Measurements from ENCODE around the gene ADARB2.

Gene ADARB2

DNA sequence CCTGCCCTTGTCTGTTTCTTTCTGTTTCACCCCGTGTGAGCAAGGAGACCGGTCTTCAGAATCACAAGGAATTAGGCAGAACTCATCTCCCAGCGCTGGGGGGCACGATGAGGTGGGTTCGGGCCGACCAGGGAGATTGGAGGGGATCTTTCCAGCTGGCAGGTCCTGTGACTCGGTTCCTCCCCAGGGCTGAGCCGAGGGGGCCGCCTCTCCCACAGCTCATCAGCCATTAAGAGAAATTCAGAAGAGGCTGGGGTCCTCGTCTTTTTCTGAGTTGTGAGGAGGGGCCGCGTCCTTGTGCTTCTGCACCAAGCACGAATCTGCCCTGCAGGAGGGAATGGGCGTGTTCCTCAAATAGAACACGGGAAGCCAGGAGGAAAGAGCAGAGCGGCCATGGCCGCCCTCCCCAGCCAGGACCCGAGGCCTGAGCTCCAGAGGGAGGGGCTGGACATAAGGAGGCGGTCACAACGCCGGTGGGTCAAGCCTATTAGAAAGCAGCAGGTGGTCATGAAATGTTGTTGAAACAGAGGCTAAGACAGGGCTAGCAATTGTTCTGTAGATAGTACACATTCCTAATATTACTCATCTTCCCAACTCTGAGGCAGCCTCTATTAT, 125.3 kb downstream of the ADARB2 start:
- no peak for DNase-seq (ENCODE audit: low read depth)

DNA sequence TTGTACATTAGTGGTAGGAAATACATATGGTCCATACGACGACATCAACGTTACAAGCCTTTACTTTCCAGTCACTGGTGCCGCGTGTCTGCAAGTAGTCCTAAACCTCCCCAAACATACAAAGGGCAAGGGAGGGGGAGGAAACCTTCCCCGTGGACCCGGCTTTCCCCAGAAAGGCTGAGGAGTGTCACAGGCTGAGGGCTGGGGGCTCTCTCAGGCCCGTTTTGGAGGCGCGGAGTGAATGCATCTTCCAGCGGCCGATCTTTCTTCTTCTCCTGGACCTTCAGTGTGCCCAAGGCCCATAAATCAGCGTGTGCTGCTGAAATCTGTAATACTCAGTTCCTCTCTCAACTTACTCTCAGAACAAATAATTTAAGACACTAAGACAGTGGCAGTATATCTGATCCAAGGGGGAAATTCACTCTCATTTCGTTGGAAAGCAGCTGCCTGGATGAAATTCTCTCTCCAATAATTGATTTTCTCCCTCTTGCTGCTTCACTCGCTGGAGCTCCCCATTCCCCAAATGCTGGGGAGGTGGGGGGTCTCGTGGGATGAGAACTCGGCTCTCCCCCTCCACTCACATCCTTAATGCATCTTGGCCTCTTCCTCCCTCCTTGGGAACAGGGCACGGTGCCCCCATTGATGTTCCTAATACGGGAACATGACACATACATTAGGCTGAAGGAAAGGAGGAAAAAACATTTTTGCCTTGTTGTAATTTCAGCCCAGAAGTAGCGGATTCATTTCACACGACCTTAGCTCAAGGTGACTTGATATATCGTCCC, 126.1 kb downstream of the ADARB2 start:
- DNase-seq (ENCODE audit: low read depth): no peak

DNA sequence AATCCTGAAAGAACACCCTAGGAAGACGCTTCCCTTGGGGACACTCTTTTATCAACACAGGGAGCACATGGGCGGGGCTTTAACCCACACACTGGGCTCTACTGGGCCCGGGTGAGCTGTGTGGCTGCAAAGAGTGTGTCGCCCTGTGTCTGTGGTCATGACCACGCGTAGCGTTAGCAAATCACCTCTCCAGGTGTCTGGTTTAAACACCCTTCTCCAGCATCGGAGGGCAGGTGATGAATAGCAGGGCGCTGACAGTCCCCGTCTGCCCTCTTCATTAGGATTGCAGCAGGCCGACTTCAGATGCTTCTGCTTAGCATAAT, 127.7 kb downstream of the ADARB2 start:
- no peak for DNase-seq (ENCODE audit: low read depth)

DNA sequence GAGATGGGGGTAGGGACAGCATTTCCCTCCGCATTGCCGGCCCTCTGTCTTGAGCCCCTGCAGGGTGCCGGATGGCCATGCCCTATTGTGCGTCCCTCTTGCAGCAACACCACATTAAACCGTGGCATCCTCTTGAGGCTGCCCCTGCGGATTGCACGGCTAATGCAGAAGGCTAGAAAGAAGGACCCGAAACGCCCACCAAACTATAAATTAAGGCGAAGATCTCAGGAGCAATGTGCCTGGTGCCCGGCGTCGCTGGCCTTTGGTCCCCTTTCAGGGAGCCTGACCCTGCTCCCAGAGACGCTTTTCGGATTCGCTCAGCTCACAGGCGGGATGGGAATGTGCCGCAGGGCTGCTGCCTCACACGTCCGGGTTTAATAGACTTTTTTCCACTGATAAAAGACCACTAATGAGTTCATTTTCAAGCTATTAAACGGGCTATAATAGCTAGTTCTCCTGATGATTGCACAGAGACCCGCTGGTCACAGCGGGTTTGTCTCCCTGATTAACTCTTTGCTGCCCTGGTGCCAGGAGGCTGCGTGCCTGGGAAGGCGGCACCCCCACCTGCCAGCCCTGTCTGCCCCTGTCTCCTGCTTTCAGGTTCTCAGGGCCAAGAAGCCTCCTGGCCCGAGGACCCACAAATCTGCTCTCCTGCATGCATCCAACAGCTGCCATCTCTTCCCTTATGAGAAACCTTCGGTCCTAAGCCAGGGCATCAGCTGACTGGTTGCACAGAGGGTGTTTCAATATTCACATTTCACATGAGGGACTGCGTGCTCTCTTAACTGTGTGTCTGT, 128.3 kb downstream of the ADARB2 start:
- DNase-seq (ENCODE audit: low read depth): no peak

- DNase-seq (ENCODE audit: low read depth): no peak
These were observed 128.9 kb downstream of the ADARB2 start for GRCh38 chr10:1608408-1608807.

DNA sequence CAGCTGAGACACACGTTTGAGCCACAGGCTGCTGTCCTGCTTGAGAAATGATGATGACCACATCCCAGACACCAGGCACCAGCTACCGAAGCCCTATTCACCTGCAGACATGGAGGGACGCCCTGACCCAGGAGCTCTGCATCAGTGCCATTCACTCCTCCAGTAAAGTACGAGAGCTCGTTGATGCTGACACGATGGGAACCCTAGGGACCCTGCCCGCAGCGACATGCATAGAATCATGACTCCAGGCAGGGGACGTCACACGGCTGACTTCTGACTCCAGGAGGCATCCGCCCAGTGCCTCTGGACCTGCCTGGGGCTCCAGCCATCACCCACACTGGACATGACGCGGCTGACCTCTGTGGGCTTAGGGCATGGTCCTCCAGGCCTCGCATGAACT, 129.9 kb downstream of the ADARB2 start:
- no peak for DNase-seq (ENCODE audit: low read depth)

DNA sequence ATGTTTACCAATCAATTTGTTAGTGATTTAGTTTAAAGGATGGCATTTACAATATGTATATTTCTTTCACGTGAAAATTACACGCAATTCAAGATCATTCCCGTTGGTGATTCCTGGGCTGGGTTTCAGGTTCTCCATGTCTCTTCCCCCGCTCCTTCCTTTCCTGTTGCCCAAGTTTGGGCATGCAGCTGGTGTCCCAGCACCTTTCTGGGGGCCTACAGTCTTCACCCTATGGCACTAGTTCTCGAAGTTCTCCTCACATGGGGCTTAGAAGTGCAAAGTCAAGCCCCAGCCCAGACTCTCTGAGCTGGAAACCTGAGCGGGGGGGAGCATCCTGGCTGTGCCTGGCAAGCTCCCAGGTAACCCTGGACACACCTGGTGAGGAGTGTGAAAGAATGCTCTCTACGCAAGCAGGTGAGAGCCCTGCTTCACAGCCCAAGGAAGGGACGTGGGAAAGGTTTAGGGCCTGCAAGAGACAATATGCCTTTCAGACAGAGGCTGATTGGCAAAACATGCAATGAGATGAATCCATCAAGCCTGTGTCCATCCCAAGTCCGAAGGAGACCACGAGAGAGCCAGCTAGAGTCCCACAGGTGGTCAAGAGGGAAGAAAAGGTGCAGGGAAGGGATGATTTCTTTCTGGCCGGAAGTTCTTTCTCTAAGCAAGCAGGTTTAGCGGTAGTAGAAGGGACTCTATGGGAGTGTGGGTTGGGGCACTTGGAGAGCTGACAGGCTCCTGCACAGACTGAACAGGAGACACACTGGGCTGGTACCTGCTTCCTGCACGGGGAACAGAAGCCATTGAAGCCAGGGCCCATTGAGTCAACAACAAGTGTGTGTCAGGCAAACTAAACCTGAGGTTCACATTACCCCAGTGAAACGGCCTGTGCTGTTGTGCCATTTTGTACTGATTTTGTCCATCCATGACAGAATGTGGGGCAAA, 131.1 kb downstream of the ADARB2 start:
- DNase-seq (ENCODE audit: low read depth): no peak

GRCh38 chr10:1605121-1605520, 132.2 kb downstream of the ADARB2 start:
- DNase-seq (ENCODE audit: low read depth): no peak

DNA sequence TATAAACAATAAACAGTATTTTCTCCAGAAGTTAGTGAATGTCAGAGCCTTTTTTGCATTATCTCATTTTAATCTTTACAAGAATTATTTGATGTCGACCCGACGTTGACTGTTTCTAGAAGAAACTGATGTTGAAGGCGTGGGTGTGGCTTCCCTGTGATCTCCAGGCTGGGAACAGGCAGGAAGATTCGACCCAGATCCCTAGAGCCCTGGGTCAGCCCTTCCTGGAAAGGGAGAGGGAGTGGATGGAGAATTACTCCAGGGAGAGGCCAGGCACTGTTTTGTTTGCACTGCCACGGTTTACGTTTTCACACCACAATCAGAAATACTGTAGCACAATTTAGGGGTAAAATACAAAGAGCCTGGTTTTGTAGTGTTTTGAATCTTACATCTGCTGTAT, 133.1 kb downstream of the ADARB2 start:
- no peak for DNase-seq (ENCODE audit: low read depth)

DNA sequence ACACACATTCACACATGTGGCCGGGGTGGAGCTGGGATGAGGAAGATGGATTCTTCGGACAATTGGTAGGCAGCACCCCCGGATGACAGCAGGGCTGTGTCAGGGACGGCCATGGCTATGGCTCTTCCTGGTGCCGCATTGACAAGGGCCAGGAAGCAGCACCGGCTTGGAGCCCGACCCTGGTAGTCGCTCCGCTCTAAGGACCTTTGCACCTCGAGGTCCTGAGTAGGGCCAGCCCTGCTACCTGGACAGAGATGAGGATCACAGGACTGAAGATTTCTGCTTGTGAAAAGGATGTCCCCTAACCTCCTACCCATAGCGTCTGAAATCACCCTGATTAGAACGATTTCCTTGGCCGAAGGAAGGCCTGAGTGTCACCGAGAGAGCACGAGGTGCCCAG, 134.1 kb downstream of the ADARB2 start:
- DNase-seq (ENCODE audit: low read depth): no peak

DNA sequence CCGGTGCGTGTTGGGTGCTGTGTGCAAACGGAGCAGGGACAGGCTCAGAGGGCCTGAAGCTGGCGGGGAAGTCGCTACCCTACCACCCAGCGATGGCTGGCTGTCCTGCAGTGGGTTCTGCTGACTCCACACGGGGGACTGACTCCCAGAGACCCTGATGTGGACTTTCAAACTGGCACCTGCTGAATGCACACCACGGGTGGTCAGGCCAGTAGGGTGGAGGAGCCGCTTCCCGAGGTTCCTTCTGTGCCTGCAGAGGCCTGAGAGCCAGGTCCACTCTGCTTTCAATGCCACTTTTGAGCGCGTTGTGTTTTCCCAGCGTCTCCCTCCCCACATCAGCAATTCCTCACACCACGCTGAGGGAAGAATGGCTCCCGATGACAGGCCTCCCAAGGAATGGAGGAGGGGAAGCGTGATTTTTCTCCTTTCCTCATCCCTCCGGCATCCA, 135.3 kb downstream of the ADARB2 start:
- no peak for DNase-seq (ENCODE audit: low read depth)

DNA sequence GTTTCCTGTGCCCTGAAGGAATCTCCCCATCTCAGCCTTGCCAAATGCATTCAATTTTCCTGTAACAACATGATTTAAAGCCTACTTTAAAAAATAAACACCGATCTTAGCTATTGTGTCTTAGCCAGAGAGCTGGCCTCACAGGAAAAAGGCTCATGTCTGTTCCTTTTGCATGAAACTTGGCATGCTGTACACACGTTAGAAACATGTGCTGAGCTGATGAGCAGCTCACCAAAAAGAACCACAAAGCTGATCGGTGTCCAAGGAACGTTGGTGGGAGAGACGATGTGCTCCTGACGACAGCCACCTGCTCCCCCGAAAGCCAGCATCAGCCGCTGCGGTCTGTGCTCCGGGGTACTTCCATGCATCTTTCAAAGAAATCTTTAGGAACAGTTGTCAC, 135.9 kb downstream of the ADARB2 start:
- DNase-seq (ENCODE audit: low read depth): no peak

DNA sequence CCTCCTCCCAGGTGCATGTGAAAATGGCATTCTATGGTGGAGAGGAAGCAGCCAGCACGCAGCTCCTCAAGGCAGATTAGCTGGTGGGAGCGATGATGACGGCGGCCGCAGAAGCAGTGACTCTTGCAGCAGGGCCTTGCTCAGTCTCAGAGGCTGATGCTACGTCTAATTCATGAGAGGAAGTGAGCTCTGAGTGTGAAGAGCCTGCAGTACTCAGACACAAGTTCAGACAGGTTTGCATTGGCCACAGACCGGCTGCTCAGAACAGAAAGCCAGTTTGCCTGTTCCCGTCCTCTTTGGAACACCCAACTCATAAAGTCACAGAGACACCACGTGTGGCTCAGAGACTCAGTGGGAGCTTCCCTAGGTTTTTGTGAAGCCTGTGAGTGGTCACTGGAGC, 136.5 kb downstream of the ADARB2 start:
- no peak for DNase-seq (ENCODE audit: low read depth)

- no peak for DNase-seq (ENCODE audit: low read depth)
These were observed 138.8 kb downstream of the ADARB2 start for GRCh38 chr10:1598393-1599153.

DNA sequence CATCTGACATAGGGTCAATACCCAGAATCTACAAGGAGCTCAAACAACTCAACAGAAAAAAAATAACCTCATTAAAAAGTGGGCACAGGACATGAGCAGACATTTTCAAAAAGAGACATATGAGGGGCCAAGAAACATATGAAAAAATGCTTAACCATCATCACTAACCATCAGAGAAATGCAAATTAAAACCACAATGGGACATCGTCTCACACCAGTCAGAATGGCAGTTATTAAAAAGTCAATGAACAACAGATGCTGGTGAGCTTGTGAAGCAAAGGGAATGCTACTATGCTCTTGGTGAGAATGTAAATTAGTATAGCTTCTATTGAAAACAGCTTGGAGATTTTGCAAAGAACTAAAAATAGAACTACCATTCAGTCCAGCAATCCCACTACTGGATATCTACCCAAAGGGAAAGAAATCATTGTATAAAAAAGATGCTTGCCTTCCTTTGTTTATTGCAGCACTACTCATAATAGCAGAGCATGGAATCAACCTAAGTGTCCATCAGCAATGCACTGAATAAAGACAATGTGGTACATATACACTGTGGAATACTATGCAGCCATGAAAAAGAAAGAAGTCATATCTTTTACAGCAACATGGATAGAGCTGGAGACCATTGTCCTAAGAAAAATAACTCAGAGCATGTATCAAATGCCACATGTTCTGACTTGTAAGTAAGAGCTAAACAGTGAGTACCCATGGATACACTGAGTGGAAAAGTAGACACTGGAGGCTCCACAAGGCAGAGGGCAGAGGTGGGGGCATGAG, 139.8 kb downstream of the ADARB2 start:
- DNase-seq (ENCODE audit: low read depth): no peak

GRCh38 chr10:1596482-1597099, 140.7 kb downstream of the ADARB2 start:
- no peak for DNase-seq (ENCODE audit: low read depth)

GRCh38 chr10:1595726-1596125, 141.6 kb downstream of the ADARB2 start:
- DNase-seq (ENCODE audit: low read depth): no peak

DNA sequence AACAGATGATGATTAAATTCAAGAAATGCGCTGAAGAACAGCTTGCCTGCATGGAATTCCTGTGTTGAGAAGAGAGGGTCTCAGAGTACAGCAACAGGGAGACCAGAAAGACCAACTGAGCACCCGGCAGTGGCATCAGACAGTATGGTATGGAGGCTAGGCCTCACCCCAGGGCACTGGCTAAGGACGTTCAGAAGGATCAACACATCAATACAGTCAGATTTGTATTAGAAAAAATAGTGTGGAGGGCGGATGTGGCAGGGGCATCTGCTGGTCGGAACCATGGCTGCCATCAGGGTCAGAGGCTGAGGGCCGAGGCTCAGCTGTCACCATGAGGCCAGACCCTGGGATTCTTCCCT, 142.1 kb downstream of the ADARB2 start:
- no peak for DNase-seq (ENCODE audit: low read depth)

DNA sequence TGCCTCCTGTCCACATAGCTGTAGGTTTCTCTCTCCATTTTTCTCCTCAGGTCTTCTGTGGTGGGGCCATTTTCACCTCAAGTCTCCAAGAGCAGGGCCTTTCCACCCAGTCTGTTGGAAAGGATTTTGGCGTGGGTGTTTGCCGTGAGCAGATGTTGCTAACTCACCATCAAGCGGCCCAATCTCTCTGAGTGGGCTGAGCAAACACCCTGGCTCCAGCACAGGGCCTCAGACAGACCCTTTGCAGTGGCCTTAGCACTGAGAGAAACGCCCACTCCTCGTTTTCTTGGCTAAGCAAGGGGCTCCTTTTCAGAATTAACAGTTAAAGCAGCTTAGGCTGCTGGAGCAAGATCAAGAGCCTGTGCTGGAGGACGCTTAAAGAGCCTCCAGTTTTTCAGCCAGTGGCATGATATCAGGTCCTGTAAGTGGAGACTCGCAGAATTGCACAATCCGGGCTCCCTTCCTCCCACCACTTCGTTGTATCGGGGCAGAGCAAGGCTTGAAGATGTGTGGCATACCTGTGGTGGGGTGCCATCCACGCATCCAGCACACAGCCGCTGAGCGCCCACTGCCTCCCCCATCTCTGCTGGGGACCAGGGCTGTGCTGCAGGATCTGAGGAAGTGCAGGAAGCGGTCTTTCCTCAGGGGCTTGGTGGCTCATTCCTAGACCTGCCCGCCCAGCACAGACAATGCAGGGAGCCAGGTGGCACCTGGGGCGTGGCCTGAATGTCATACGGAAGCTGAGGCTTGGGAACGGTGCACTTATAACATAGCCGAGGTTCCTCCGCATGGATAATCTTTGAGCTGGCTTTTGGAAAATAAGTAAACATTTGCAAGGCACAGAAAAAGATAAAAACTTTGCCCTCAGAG, 142.7 kb downstream of the ADARB2 start:
- no peak for DNase-seq (ENCODE audit: low read depth)
